Psoas muscle (tissue), 8 donors: ENCODE data around the gene TCTN1. TPM values are rescaled to one million over a fixed set of nuclear protein-coding genes. Genes with fewer than 3 reads are reported as not detected.
A peak's percentile ranks its signal among the peaks of the same experiment; 100 is the strongest.

Experiments used
- ATAC-seq, 4 donors: fragments of 200-7000 bp; cut with Tn5 transposase; one replicate each; pipeline ENCODE4 v1.9.1; 2020; ENCODE audit warnings: moderate library complexity in 3 of 4, mild to moderate bottlenecking in 2 of 4
- DNase-seq, 2 donors: peaks; one replicate each; pipeline ENCODE4 v3.0.0-alpha.2; 2020
- H3K27ac ChIP-seq: fragments of 200-600 bp; one replicate; pipeline ENCODE4 v1.8.0; 2022
- H3K27me3 ChIP-seq, 3 donors: fragments of 200-600 bp in 1 of 3; one replicate each; pipeline versions ENCODE4 v1.6.1 to v1.8.0; 2013 to 2022; ENCODE audit warnings: low read length in 2 of 3, mild to moderate bottlenecking in 2 of 3, moderate library complexity in 1 of 3; ENCODE audit not compliant: insufficient read depth in 3 of 3
- H3K36me3 ChIP-seq, 2 donors: fragments of 200-600 bp in 1 of 2; one replicate each; pipeline versions ENCODE4 v1.6.1 to v1.8.0; 2013 to 2022; ENCODE audit warnings: low read depth in 1 of 2, mild to moderate bottlenecking in 1 of 2, moderate library complexity in 1 of 2; ENCODE audit not compliant: insufficient read depth in 1 of 2
- H3K4me1 ChIP-seq: fragments of 200-600 bp; one replicate; pipeline ENCODE4 v1.8.0; 2022
- H3K4me3 ChIP-seq: fragments of 200-600 bp; one replicate; pipeline ENCODE4 v1.8.0; 2022; ENCODE audit warnings: mild to moderate bottlenecking
- H3K9me3 ChIP-seq: fragments of 200-600 bp; one replicate; pipeline ENCODE4 v1.8.0; 2022
- CTCF ChIP-seq: fragments of 200-600 bp; IDR thresholded peaks from one replicate; pipeline ENCODE4 v1.8.0; 2022; ENCODE audit warnings: antibody characterized with exemption
- WGBS, 3 donors: extraction: QIAGEN DNeasy Blood & Tissue Kit; methylation state at CpG; one replicate each; pipeline versions ENCODE4 v1.1.6 to v1.1.7; 2013; 5-methylcytosine and 5-hydroxymethylcytosine counted together
- intact Hi-C, 2 donors: fragments of 100-400 bp; cut with DNase I; formaldehyde crosslinking; loops; one replicate each; pipeline versions ENCODE4 v1.11.0 to v1.14.2; 2022
- polyA plus RNA-seq, 3 donors: library from polyadenylated mRNA; stranded (reverse); fragments of 200-250 nt; gene quantifications; one replicate each; pipeline ENCODE4 v1.2.3, GENCODE V29; 2013
- total RNA-seq, 4 donors: library from RNA; stranded (reverse); fragmentation: NEBNext Ultra II Directional in 2 of 4; extraction: Animal tissue kit (Norgen Biotek cat#: 25700) in 2 of 4; gene quantifications; one replicate each; pipeline versions ENCODE4 v1.2.1 to v1.2.4, GENCODE V29; 2021 to 2023
- donor health status: healthy with polysubstance abuse.
- donor health status: DM: no; HTN: no; CAD: no; lungs with moderate emphysema.
- donor health status: Bipolar disorder and iron deficiency.
- donor health status: healthy.
- donor health status: DM: yes; HTN: yes; CAD: no.
- donor health status: DM: no; HTN: no; CAD: no.
- donor health status: DM: no; HTN: no; CAD: no.
- donor health status: DM: yes; HTN: yes; CAD: no.

Gene TCTN1
- total and polyA plus RNA-seq, 7 donors: 4.0 to 24.7 (median 12.1) TPM

DNA sequence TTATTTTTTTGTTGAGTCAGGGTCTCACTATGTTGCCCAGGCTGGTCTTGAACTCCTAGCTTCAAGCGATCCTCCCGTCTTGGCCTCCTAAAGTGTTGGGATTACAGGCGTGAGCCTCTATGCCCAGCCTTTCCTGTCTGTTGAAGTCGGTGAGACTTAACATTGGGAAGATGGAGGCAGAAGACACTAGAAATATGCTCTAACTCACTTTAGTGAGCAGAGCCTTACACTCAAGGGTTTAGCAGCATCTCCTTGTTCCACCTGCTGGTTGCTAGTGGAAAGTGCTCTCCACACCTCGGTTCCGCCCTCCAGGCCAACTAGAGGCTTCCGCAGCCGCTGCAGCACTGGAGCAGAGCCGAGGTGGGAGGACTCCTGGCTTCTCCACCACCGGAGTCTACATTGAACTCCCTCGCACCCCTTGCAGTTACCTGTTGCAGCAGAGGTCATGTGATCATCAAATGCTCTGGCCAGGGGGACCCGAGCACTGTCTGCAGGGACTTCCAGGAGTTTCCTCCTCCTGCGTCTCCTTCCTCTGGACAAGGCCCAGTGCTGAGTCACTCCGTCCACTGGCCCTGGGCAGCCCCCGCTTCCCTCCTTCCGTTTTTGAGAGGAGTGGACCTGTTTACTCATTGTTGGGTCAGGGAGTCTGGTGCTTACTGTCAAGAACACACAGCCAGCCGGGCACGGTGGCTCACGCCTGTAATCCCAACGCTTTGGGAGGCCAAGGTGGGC, 84.4 kb downstream of the TCTN1 start:
- intact Hi-C loops: loop anchor here in 1 of 2 donors (10.0 kb wide), 2 partner anchors 184 to 244 kb away; partner anchors contain the start of gene ARPC3
- H3K36me3 ChIP-seq: no peaks in the 10 kb centered on the region
- peaks cover 13% of the 10 kb centered on the region for H3K4me1 ChIP-seq
- peak; percentile 82 to 90 (median 88) for ATAC-seq
- peak; percentile 75 to 88 for DNase-seq
- peak overlapping the region; percentile 46 for H3K4me3 ChIP-seq
- no peaks in the 10 kb centered on the region for H3K27me3 ChIP-seq
- no peaks in the 10 kb centered on the region for H3K9me3 ChIP-seq
- peak; percentile 66 for TF ChIP-seq CTCF
- 24 to 35% (median 31%) methylated on average over 20 of the region's 20 CpGs for WGBS, 3 donors
- peak overlapping the region; percentile 16 for H3K27ac ChIP-seq

Other genes with a start within 250 kb of the TCTN1 start
- gene ANAPC7, start 210.4 kb upstream of the TCTN1 start, total RNA-seq: 10 to 100 TPM; 31.9 to 43.9 (median 40.2) TPM
- 10 to 100 TPM; 20.8 to 35.1 (median 24.0) TPM for gene ANAPC7, start 210.4 kb upstream of the TCTN1 start, polyA plus RNA-seq
- gene ARPC3, start 163.8 kb upstream of the TCTN1 start, total RNA-seq: 10 to 100 TPM; 52.7 to 71.6 (median 59.7) TPM
- 100 to 1,000 TPM; 115 to 168 (median 143) TPM for gene ARPC3, start 163.8 kb upstream of the TCTN1 start, polyA plus RNA-seq
- gene GPN3, start 145.9 kb upstream of the TCTN1 start, total RNA-seq: 10 to 100 TPM; 25.7 to 34.9 (median 27.6) TPM
- 10 to 100 TPM; 26.0 to 41.7 (median 31.1) TPM for gene GPN3, start 145.9 kb upstream of the TCTN1 start, polyA plus RNA-seq
- gene FAM216A, start 145.3 kb upstream of the TCTN1 start, total RNA-seq: 1 to 10 TPM; 2.1 to 8.3 (median 3.4) TPM
- gene FAM216A, start 145.3 kb upstream of the TCTN1 start, polyA plus RNA-seq: 1 to 10 TPM; 1.7 to 4.0 (median 3.1) TPM
- gene VPS29, start 112.0 kb upstream of the TCTN1 start, total RNA-seq: 100 to 1,000 TPM in 3 of 4 donors, 10 to 100 TPM in 1; 70.4 to 136 (median 121) TPM
- gene VPS29, start 112.0 kb upstream of the TCTN1 start, polyA plus RNA-seq: 100 to 1,000 TPM; 168 to 216 (median 188) TPM
- 1 to 10 TPM; 1.1 to 4.2 (median 1.4) TPM for gene RAD9B, start 111.8 kb upstream of the TCTN1 start, total RNA-seq
- gene RAD9B, start 111.8 kb upstream of the TCTN1 start, polyA plus RNA-seq: 1 to 10 TPM in 2 of 3 donors, under 1 TPM in 1; 0.77 to 3.8 (median 2.6) TPM
- 100 to 1,000 TPM in 2 of 4 donors, 10 to 100 TPM in 2; 61.1 to 213 (median 86.7) TPM for gene PPTC7, start 30.8 kb upstream of the TCTN1 start, total RNA-seq
- 100 to 1,000 TPM in 1 of 3 donors, 10 to 100 TPM in 2; 54.6 to 134 (median 65.4) TPM for gene PPTC7, start 30.8 kb upstream of the TCTN1 start, polyA plus RNA-seq
- 1 to 10 TPM; 1.7 to 8.9 (median 4.3) TPM for gene HVCN1, start 75.0 kb downstream of the TCTN1 start, total RNA-seq
- gene HVCN1, start 75.0 kb downstream of the TCTN1 start, polyA plus RNA-seq: 1 to 10 TPM; 1.4 to 6.4 (median 2.8) TPM
- gene PPP1CC, start 128.8 kb downstream of the TCTN1 start, total RNA-seq: 100 to 1,000 TPM; 102 to 184 (median 135) TPM
- 100 to 1,000 TPM in 2 of 3 donors, 10 to 100 TPM in 1; 82.5 to 222 (median 117) TPM for gene PPP1CC, start 128.8 kb downstream of the TCTN1 start, polyA plus RNA-seq
- gene CCDC63, start 232.9 kb downstream of the TCTN1 start, total RNA-seq: not detected
- not detected for gene CCDC63, start 232.9 kb downstream of the TCTN1 start, polyA plus RNA-seq